HEK293 (cell line): ENCODE data around the gene HMGXB3.

ENCODE experiments used
- GLI2 ChIP-seq: fragments of 450-650 bp; formaldehyde crosslinking; IDR thresholded peaks from 2 replicates; pipeline ENCODE4; 2017; ENCODE audit warnings: missing biosample characterization, missing genetic modification characterization, low read depth, borderline replicate concordance
- TCF7L2 ChIP-seq: IDR thresholded peaks from 2 replicates; pipeline ENCODE4 v1.6.1; 2011; ENCODE audit warnings: low read depth, mild to moderate bottlenecking, inconsistent platforms, low read length, moderate library complexity, borderline replicate concordance
- ZBTB1 ChIP-seq: fragments of 450-650 bp; formaldehyde crosslinking; IDR thresholded peaks from 2 replicates; pipeline ENCODE4 v1.5.1; 2016; ENCODE audit warnings: missing biosample characterization, missing genetic modification characterization
- ZNF404 ChIP-seq: fragments of 450-650 bp; formaldehyde crosslinking; IDR thresholded peaks from 2 replicates; pipeline ENCODE4 v1.5.1; 2017; ENCODE audit warnings: missing biosample characterization, missing genetic modification characterization
- ZNF561 ChIP-seq: fragments of 450-650 bp; IDR thresholded peaks from 2 replicates; pipeline ENCODE4 v1.5.1; 2018; ENCODE audit warnings: missing biosample characterization, missing genetic modification characterization, borderline replicate concordance
- ZNF660 ChIP-seq: fragments of 450-650 bp; IDR thresholded peaks from 2 replicates; pipeline ENCODE4 v1.5.1; 2018; ENCODE audit warnings: missing biosample characterization, mild to moderate bottlenecking, missing genetic modification characterization
- ZNF776 ChIP-seq: fragments of 450-650 bp; formaldehyde crosslinking; IDR thresholded peaks from 2 replicates; pipeline ENCODE4 v1.5.0; 2017; ENCODE audit warnings: missing biosample characterization, missing genetic modification characterization, borderline replicate concordance
- TF ChIP-seq, protein P1 (sequence below): fragments of 450-650 bp; formaldehyde crosslinking; IDR thresholded peaks from 2 replicates; pipeline ENCODE4 v1.5.1; 2016; ENCODE audit warnings: missing biosample characterization, missing genetic modification characterization
- TF ChIP-seq, protein P2 (sequence below): fragments of 450-650 bp; formaldehyde crosslinking; IDR thresholded peaks from 2 replicates; pipeline ENCODE4 v1.5.1; 2016; ENCODE audit warnings: missing biosample characterization, missing genetic modification characterization
- TF ChIP-seq, protein P3 (sequence below): fragments of 450-650 bp; formaldehyde crosslinking; IDR thresholded peaks from 2 replicates; pipeline ENCODE4 v1.5.1; 2016; ENCODE audit warnings: missing biosample characterization, missing genetic modification characterization
- TF ChIP-seq, protein P4 (sequence below): fragments of 450-650 bp; formaldehyde crosslinking; IDR thresholded peaks from 2 replicates; pipeline ENCODE4 v1.5.1; 2016; ENCODE audit warnings: missing biosample characterization, missing genetic modification characterization, low read depth

DNA sequence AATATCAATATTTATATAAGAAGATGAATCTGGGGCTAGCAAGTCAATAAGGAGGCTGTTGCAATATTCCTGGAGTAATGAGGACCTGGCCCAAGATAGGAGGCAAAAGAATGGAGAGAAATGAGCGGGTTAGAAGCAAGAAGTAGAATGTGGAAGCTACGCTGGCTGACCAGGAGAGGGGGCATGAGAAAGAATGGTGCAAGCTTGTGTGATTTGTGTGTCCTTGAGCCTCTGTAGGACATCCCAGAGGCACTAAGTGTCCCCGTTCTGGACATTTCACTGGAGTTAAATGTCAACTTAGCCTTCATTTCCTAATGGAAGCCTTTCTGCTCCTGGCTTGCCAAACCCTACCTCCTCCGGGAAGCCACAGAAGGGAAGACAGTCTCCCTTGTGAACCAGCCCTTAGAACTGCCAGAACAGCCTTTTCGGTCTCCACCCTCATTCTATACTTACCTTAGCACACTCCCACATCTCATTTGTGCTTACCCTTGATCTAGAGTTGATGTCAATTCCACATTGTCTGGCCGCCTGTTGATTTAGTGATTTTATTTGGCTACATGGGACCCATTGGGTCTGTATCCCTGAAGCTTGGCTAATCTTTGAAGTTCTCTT, 49.3 kb upstream of the HMGXB3 start:
- TF ChIP-seq, protein P1, sequence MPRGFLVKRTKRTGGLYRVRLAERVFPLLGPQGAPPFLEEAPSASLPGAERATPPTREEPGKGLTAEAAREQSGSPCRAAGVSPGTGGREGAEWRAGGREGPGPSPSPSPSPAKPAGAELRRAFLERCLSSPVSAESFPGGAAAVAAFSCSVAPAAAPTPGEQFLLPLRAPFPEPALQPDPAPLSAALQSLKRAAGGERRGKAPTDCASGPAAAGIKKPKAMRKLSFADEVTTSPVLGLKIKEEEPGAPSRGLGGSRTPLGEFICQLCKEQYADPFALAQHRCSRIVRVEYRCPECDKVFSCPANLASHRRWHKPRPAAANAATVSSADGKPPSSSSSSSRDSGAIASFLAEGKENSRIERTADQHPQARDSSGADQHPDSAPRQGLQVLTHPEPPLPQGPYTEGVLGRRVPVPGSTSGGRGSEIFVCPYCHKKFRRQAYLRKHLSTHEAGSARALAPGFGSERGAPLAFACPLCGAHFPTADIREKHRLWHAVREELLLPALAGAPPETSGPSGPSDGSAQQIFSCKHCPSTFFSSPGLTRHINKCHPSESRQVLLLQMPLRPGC (tag by site-specific recombination) = no peak
- TF ChIP-seq, protein P2, sequence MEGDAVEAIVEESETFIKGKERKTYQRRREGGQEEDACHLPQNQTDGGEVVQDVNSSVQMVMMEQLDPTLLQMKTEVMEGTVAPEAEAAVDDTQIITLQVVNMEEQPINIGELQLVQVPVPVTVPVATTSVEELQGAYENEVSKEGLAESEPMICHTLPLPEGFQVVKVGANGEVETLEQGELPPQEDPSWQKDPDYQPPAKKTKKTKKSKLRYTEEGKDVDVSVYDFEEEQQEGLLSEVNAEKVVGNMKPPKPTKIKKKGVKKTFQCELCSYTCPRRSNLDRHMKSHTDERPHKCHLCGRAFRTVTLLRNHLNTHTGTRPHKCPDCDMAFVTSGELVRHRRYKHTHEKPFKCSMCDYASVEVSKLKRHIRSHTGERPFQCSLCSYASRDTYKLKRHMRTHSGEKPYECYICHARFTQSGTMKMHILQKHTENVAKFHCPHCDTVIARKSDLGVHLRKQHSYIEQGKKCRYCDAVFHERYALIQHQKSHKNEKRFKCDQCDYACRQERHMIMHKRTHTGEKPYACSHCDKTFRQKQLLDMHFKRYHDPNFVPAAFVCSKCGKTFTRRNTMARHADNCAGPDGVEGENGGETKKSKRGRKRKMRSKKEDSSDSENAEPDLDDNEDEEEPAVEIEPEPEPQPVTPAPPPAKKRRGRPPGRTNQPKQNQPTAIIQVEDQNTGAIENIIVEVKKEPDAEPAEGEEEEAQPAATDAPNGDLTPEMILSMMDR (tag by site-specific recombination) = 0 out of 2 replicates have a peak, but pooled peaks have one; percentile 32
- TF ChIP-seq GLI2 (tag by site-specific recombination) (no peak), ZNF660 (no peak), ZNF776 (no peak), ZNF561 (tag by site-specific recombination) (no peak), TCF7L2 (no peak), ZNF404 (tag by site-specific recombination) (no peak), ZBTB1 (tag by site-specific recombination) (no peak)
- TF ChIP-seq, protein P3, sequence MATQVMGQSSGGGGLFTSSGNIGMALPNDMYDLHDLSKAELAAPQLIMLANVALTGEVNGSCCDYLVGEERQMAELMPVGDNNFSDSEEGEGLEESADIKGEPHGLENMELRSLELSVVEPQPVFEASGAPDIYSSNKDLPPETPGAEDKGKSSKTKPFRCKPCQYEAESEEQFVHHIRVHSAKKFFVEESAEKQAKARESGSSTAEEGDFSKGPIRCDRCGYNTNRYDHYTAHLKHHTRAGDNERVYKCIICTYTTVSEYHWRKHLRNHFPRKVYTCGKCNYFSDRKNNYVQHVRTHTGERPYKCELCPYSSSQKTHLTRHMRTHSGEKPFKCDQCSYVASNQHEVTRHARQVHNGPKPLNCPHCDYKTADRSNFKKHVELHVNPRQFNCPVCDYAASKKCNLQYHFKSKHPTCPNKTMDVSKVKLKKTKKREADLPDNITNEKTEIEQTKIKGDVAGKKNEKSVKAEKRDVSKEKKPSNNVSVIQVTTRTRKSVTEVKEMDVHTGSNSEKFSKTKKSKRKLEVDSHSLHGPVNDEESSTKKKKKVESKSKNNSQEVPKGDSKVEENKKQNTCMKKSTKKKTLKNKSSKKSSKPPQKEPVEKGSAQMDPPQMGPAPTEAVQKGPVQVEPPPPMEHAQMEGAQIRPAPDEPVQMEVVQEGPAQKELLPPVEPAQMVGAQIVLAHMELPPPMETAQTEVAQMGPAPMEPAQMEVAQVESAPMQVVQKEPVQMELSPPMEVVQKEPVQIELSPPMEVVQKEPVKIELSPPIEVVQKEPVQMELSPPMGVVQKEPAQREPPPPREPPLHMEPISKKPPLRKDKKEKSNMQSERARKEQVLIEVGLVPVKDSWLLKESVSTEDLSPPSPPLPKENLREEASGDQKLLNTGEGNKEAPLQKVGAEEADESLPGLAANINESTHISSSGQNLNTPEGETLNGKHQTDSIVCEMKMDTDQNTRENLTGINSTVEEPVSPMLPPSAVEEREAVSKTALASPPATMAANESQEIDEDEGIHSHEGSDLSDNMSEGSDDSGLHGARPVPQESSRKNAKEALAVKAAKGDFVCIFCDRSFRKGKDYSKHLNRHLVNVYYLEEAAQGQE (tag by site-specific recombination) = no peak
- TF ChIP-seq, protein P4, sequence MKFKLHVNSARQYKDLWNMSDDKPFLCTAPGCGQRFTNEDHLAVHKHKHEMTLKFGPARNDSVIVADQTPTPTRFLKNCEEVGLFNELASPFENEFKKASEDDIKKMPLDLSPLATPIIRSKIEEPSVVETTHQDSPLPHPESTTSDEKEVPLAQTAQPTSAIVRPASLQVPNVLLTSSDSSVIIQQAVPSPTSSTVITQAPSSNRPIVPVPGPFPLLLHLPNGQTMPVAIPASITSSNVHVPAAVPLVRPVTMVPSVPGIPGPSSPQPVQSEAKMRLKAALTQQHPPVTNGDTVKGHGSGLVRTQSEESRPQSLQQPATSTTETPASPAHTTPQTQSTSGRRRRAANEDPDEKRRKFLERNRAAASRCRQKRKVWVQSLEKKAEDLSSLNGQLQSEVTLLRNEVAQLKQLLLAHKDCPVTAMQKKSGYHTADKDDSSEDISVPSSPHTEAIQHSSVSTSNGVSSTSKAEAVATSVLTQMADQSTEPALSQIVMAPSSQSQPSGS (tag by site-specific recombination) = no peak
